SK-N-SH treated with all-trans-retinoic acid at 6 μM for 48 hours (cell line): ENCODE results near the gene PPARD.

Source experiments
- ARNTL ChIP-seq: fragments of 450-650 bp; formaldehyde crosslinking; IDR thresholded peaks from 2 replicates; pipeline ENCODE4 v1.5.0; 2020; ENCODE audit warnings: low read depth, mild to moderate bottlenecking, moderate library complexity, borderline replicate concordance
- CSRNP3 ChIP-seq: fragments of 250-450 bp; sonication (Bioruptor Pico); IDR thresholded peaks from 2 replicates; pipeline ENCODE4 v1.5.1; 2021; ENCODE audit warnings: mild to moderate bottlenecking, moderate library complexity
- ISL1 ChIP-seq: fragments of 250-450 bp; sonication (Bioruptor Pico); IDR thresholded peaks from 2 replicates; pipeline ENCODE4 v2.1.2; 2022; ENCODE audit warnings: mild to moderate bottlenecking, moderate library complexity
- OSR1 ChIP-seq: fragments of 250-450 bp; sonication (Bioruptor Pico); IDR thresholded peaks from 2 replicates; pipeline ENCODE4 v1.8.0; 2022; ENCODE audit warnings: moderate library complexity, mild to moderate bottlenecking, inconsistent platforms
- PATZ1 ChIP-seq: fragments of 250-450 bp; sonication (Bioruptor Pico); IDR thresholded peaks from 2 replicates; pipeline ENCODE4 v1.8.0; 2020; ENCODE audit warnings: mild to moderate bottlenecking, moderate library complexity, borderline replicate concordance
- RARB ChIP-seq: fragments of 250-450 bp; sonication (Bioruptor Pico); IDR thresholded peaks from 2 replicates; pipeline ENCODE4 v1.8.0; 2021; ENCODE audit warnings: mild to moderate bottlenecking, moderate library complexity
- SNAI2 ChIP-seq: fragments of 250-450 bp; sonication (Bioruptor Pico); IDR thresholded peaks from 2 replicates; pipeline ENCODE4 v1.5.0; 2020; ENCODE audit warnings: mild to moderate bottlenecking, moderate library complexity
- TCF4 ChIP-seq: fragments of 250-450 bp; sonication (Bioruptor Pico); IDR thresholded peaks from 2 replicates; pipeline ENCODE4 v1.8.0; 2021; ENCODE audit warnings: mild to moderate bottlenecking, moderate library complexity, borderline replicate concordance
- ZFP3 ChIP-seq: fragments of 250-450 bp; sonication (Bioruptor Pico); IDR thresholded peaks from 2 replicates; pipeline ENCODE4 v1.5.0; 2020; ENCODE audit warnings: mild to moderate bottlenecking, moderate library complexity
- ZFP30 ChIP-seq: fragments of 450-650 bp; formaldehyde crosslinking; IDR thresholded peaks from 2 replicates; pipeline ENCODE4 v1.5.0; 2022; ENCODE audit warnings: mild to moderate bottlenecking, moderate library complexity
- ZNF565 ChIP-seq: fragments of 450-650 bp; formaldehyde crosslinking; conservative IDR thresholded peaks from 2 replicates; pipeline ENCODE4 v1.5.0; 2020; ENCODE audit warnings: low read depth, mild to moderate bottlenecking, moderate library complexity
- ZNF8 ChIP-seq: fragments of 450-650 bp; formaldehyde crosslinking; IDR thresholded peaks from 2 replicates; pipeline ENCODE4 v1.5.0; 2020; ENCODE audit warnings: mild to moderate bottlenecking, moderate library complexity

- TF ChIP-seq ZFP30 (CRISPR knock-in tag) (no peak), PATZ1 (no peak), ZNF8 (no peak), ISL1 (CRISPR knock-in tag) (no peak), ZNF565 (CRISPR knock-in tag) (no peak), ZFP3 (CRISPR knock-in tag) (no peak), OSR1 (CRISPR knock-in tag) (no peak), CSRNP3 (CRISPR knock-in tag) (no peak), ARNTL (CRISPR knock-in tag) (no peak), RARB (CRISPR knock-in tag) (no peak), TCF4 (CRISPR knock-in tag) (no peak), SNAI2 (no peak)
These were observed 115.5 kb downstream of the PPARD start for GRCh38 chr6:35457907-35458306.
